GM20431 (cell line): ENCODE data around the gene UBE2H.
"Not testable (repeated sequence)": the region's sequence is repeated elsewhere in the genome, so short reads cannot be mapped to it uniquely, and the experiment has no call there.

Experiments
- in situ Hi-C: fragments of 300-500 bp; cut with MseI, MboI; formaldehyde crosslinking; loops from one replicate; pipeline ENCODE4 v1.15.0; 2020; ENCODE audit warnings: low sequenced_read_pairs; ENCODE audit not compliant: unreplicated experiment

Gene UBE2H

DNA sequence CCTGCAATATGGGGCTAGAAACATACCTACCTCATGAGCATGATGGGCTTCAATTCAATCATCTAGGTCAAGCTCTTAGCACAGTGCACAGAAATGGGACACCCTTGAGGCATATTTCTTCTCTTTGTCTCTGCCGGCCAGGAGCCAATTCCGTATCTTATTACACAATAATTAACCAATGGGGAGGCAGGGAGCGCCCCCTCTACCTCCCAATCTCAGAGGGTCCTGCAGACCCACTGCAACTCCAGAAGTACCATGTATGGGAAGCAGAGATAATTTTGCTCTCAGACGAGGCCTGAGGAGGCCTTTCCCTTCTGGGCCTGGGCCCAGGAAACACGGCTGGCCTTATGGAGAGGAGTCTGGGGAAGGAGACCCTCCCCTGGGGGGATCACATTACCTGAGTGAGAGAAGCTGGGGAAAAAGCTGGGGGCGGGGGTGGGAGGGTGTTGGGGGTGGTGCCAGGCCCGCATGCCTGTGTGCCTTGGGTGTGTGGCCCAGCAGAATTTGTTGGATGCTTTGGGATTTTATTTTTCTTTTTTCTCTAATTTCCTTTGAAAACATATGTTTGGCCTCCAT is 155.5 kb downstream of the UBE2H start:
- in situ Hi-C loops, result no loop called here

DNA sequence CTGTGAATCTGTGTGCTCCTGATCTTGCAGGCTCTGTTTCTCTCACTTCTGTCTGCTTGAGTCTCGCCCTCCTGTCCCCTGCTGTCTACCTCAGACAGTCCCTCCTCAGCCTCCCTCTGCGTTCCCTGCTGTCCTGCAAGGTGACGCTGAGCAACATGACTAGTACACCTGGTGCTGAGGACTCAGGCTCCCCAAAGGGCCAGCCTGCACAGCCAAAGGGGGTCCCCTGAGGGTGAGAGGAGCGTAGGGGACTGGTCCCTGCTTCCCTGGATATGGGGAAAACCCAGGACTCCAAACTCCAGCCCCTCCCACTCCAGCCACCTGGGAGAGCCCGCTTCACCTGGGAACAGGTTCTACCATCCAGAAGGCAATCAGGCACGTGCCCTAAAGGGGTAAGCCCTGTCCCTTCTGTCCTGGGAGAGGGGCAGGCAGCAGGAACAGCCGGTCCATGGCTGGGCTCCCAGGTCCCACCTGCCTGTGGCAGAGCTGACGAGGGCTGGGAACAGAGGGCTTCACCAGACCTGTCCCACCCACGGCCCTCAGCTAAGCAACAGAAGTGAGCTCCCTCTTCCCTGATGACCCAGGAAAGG is 156.5 kb downstream of the UBE2H start:
- in situ Hi-C loops, result no loop called here

DNA sequence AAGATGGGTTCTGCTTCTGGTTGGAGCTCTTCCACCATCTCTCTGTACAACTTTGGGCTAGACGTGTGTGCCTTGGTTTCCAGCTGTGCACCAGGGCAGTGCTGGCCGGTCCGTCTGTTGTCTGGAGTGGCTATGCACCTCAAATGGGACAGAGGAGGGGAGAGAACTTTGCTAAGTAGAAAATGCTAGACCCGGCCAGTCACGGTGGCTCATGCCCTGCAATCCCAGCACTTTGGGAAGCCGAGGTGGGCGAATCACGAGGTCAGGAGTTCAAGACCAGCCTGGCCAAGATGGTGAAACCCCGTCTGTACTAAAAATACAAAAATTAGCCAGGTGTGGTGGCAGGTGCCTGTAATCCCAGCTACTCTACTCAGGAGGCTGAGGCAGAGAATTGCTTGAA is 158.3 kb downstream of the UBE2H start:
- in situ Hi-C loops, result not testable (repeated sequence)

GRCh38 chr7:129793506-129794310 is 159.1 kb downstream of the UBE2H start:
- in situ Hi-C loops, result no loop called here

DNA sequence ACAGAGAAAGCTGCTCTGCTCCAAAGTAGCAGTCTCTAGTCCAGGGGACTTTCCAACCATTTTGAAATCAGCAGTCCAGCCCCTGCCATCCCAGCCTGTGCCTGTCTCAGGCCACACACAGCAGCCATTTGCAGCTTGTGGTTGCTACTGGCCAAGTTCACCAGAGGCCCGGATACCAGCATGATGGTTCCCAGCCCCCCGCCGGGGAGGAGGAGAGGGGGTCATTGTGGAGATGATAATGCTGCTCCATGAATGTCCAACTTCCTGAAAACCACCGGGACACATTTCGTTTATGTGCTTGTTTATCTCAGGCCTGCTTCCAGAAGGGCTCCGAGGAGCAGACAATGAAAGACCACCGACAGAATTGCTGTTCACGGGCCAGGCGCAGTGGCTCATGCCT is 160.0 kb downstream of the UBE2H start:
- in situ Hi-C loops, result no loop called here

DNA sequence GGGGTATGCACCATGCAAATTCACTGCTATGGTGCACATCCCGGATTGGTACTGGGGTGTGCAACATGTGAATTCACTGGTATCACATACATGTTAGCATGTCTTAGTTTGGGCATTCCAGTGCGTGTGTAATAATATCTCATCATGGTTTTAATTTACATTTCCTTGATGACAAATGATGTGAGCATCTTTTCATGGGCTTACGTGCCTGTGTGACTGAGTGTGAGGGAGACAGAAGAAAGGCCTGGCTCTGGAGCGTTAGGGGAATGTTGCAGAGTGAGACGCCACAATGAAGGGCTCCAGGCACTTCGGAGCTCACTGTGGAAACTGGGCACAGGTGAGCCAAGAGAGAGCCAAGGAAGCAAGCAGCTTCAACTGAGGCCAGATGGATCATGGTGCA is 162.6 kb downstream of the UBE2H start:
- in situ Hi-C loops, result no loop called here

- in situ Hi-C loops, result no loop called here
Measured at GRCh38 chr7:129789652-129790051, 163.1 kb downstream of the UBE2H start.

GRCh38 chr7:129789000-129789399 is 163.8 kb downstream of the UBE2H start:
- in situ Hi-C loops, result no loop called here

- in situ Hi-C loops, result no loop called here
Measured at GRCh38 chr7:129786825-129787563, 165.8 kb downstream of the UBE2H start.

GRCh38 chr7:129785685-129786514 is 166.9 kb downstream of the UBE2H start:
- in situ Hi-C loops, result no loop called here

- in situ Hi-C loops, result no loop called here
Measured at GRCh38 chr7:129784783-129785684, 167.7 kb downstream of the UBE2H start.

DNA sequence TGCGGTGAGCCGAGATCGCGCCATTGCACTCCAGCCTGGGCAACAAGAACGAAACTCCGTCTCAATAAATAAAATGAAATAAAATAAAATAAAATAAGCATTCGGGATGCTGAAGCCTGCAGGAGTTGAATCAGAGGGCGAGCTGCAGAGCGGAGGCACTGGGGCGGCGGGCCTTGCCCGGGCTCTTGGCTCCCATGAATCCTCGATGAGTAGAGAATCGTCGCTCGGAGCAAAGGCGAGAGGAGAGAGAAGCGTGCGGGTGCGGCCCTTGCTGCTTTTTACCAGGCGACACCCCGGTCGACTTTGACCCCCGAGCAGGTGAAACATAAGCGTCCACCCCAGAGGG is 168.3 kb downstream of the UBE2H start:
- in situ Hi-C loops, result no loop called here

DNA sequence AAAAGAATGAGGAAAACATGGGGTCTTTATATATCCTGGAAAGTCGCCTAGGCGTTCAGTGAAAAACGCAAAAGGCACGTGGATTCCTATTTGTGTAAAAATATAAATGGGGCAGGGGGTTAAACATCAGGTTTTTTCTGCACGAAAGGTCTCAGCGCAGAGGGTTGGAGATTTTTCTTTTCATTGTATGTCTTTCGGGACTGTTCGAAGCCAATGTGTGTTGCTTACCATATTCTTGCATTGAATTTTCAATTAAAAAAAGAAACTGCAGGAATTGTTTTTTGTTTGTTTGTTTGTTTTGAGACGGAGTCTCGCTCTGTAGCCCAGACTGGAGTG is 169.2 kb downstream of the UBE2H start:
- in situ Hi-C loops, result no loop called here

- in situ Hi-C loops, result no loop called here
Measured at GRCh38 chr7:129782818-129783583, 169.8 kb downstream of the UBE2H start.

- in situ Hi-C loops, result no loop called here
Measured at GRCh38 chr7:129781928-129782817, 170.6 kb downstream of the UBE2H start.

GRCh38 chr7:129780974-129781927 is 171.5 kb downstream of the UBE2H start:
- in situ Hi-C loops, result no loop called here
